Measurements from ENCODE around the gene ADAMTS18. TPM values are rescaled to one million over a fixed set of nuclear protein-coding genes. Genes with fewer than 3 reads are reported as not detected.
A peak's percentile ranks its signal among the peaks of the same experiment; 100 is the strongest.

ADAMTS18 gene
- total RNA-seq, 2 donors from 2014 or later = 2.7 TPM; not detected in 1

DNA sequence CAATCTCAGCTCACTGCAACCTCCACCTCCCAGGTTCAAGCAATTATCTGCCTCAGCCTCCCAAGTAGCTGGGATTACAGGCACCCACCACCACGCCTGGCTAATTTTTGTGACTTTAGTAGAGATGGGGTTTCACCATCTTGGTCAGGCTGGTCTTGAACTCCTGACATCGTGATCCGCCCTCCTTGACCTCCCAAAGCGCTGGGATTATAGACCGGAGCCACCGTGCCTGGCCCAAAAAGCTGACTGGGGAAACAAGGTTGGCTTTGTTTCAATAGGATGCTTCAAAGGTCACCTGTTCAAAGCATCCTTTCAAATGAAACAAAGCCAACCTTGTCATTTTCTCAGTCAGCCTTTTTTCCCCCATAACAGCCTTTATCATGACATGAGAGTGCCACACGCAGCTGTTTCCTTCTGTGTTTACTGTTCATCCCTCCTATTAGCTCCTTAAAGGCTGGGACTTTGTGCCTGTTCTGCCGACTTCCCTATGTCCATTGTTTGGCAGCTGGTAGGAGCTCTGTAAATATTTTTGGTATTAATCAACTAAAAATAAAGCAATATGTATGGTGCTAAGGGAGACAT is 51.1 kb downstream of the ADAMTS18 start:
- Histone ChIP-seq H3K27ac (no peak overlapping the region), H3K27me3 (replicated peaks; ENCODE audit: insufficient read depth) (no peaks in the 10 kb centered on the region), H3K4me1 (replicated peaks) (no peaks in the 10 kb centered on the region), H3K9me3 (no peaks in the 10 kb centered on the region), H3K4me3 (no peak overlapping the region), H3K36me3 (no peaks in the 10 kb centered on the region)
- WGBS = 76% methylated on average over 8 of the region's 8 CpGs
- TF ChIP-seq, protein P1, sequence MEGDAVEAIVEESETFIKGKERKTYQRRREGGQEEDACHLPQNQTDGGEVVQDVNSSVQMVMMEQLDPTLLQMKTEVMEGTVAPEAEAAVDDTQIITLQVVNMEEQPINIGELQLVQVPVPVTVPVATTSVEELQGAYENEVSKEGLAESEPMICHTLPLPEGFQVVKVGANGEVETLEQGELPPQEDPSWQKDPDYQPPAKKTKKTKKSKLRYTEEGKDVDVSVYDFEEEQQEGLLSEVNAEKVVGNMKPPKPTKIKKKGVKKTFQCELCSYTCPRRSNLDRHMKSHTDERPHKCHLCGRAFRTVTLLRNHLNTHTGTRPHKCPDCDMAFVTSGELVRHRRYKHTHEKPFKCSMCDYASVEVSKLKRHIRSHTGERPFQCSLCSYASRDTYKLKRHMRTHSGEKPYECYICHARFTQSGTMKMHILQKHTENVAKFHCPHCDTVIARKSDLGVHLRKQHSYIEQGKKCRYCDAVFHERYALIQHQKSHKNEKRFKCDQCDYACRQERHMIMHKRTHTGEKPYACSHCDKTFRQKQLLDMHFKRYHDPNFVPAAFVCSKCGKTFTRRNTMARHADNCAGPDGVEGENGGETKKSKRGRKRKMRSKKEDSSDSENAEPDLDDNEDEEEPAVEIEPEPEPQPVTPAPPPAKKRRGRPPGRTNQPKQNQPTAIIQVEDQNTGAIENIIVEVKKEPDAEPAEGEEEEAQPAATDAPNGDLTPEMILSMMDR (IDR thresholded peaks at IDR 0.05) = no peak
- no peak for TF ChIP-seq POLR2A (IDR thresholded peaks at IDR 0.05)
- no peak for TF ChIP-seq POLR2AphosphoS5 (IDR thresholded peaks at IDR 0.05)
- DNase-seq (ENCODE audit: low spot score) = no peak
- intact Hi-C loops (cut with DNase I) = no loop called here

GRCh38 chr16:77376358-77376757 is 58.5 kb downstream of the ADAMTS18 start:
- H3K27me3 ChIP-seq (replicated peaks; ENCODE audit: insufficient read depth) = no peaks in the 10 kb centered on the region
- no peak overlapping the region for H3K27ac ChIP-seq
- H3K36me3 ChIP-seq = no peaks in the 10 kb centered on the region
- H3K9me3 ChIP-seq = no peaks in the 10 kb centered on the region
- H3K4me3 ChIP-seq = no peak overlapping the region
- H3K4me1 ChIP-seq (replicated peaks) = no peaks in the 10 kb centered on the region
- no peak for DNase-seq (ENCODE audit: low spot score)
- WGBS = 95% methylated on average over 4 of the region's 4 CpGs
- intact Hi-C loops (cut with DNase I) = no loop called here
- TF ChIP-seq, protein P1 (IDR thresholded peaks at IDR 0.05) = no peak
- TF ChIP-seq POLR2AphosphoS5 (IDR thresholded peaks at IDR 0.05) (no peak), POLR2A (IDR thresholded peaks at IDR 0.05) (no peak)

DNA sequence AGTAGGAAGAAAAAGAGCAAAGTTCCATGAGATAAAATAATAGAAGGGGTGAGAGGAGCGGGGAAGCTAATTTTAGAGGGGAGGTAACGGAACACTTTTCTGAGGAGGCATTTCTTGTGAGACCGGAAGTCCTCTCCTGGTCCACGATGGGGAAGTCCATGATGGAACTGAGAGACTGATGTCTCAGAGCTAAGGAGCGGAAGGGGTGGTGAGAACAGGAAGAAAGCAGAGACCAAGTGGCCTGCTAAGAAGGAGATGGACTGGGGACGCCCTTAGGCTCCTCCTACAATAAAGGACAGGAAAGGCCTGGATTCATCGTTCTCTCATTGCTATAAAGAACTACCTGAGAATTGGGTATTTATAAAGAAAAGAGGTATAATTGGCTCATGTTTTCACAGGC is 59.4 kb downstream of the ADAMTS18 start:
- TF ChIP-seq POLR2AphosphoS5 (IDR thresholded peaks at IDR 0.05) = no peak
- TF ChIP-seq, protein P1 (IDR thresholded peaks at IDR 0.05) = no peak
- TF ChIP-seq POLR2A (IDR thresholded peaks at IDR 0.05) = no peak
- no peaks in the 10 kb centered on the region for H3K9me3 ChIP-seq
- H3K4me3 ChIP-seq = no peak overlapping the region
- no peaks in the 10 kb centered on the region for H3K27me3 ChIP-seq (replicated peaks; ENCODE audit: insufficient read depth)
- intact Hi-C loops (cut with DNase I) = no loop called here
- no peak overlapping the region for H3K27ac ChIP-seq
- DNase-seq (ENCODE audit: low spot score) = no peak
- H3K4me1 ChIP-seq (replicated peaks) = no peaks in the 10 kb centered on the region
- WGBS = 94% methylated on average over 7 of the region's 7 CpGs
- H3K36me3 ChIP-seq = no peaks in the 10 kb centered on the region

DNA sequence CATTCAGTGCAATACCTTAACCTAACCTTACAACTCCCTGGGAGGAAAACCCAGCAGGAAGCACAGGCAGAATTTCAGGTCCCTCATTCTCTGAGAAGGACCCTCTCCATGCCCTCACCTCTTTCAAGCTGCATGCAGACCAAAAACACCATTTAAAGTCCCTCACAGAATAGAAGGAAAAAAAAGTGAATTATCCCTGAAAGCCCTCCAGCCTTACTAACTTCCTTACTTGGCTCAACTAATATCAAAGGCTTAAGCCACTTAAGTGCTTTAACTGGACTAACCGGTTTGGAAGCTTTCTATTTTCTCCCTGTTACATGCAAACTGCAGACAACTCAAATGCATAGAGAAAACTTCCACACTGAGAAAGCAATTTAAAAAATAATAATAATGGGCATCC is 60.5 kb downstream of the ADAMTS18 start:
- WGBS = 24% methylated on average over 1 of the region's 1 CpG
- Histone ChIP-seq H3K4me3 (no peak overlapping the region), H3K4me1 (replicated peaks) (no peaks in the 10 kb centered on the region), H3K9me3 (no peaks in the 10 kb centered on the region), H3K27me3 (replicated peaks; ENCODE audit: insufficient read depth) (no peaks in the 10 kb centered on the region), H3K27ac (no peak overlapping the region), H3K36me3 (no peaks in the 10 kb centered on the region)
- DNase-seq (ENCODE audit: low spot score) = peak; percentile 15
- intact Hi-C loops (cut with DNase I) = no loop called here
- peak; percentile 38 for TF ChIP-seq POLR2AphosphoS5 (IDR thresholded peaks at IDR 0.05)
- TF ChIP-seq, protein P1 (IDR thresholded peaks at IDR 0.05) = no peak
- no peak for TF ChIP-seq POLR2A (IDR thresholded peaks at IDR 0.05)

DNA sequence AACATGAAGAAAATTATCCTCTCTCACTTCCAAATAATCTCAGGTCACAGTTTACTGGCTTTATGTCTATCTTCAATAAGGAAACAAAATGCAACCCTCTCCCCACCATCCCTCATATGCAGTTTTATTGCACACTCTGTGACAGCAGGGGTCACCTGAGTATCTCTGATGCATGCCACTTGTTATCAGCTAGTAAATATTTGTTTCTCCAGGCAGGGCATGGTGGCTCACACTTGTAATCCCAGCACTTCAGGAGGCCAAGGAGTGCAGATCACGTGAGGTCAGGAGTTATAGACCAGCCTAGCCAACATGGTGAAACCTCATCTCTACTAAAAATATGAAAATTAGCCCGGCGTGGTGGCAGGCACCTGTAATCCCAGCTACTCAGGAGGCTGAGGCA is 61.1 kb downstream of the ADAMTS18 start:
- no peaks in the 10 kb centered on the region for H3K27me3 ChIP-seq (replicated peaks; ENCODE audit: insufficient read depth)
- no peak overlapping the region for H3K4me3 ChIP-seq
- H3K4me1 ChIP-seq (replicated peaks) = no peaks in the 10 kb centered on the region
- no peak overlapping the region for H3K27ac ChIP-seq
- TF ChIP-seq POLR2A (IDR thresholded peaks at IDR 0.05) = no peak
- TF ChIP-seq, protein P1 (IDR thresholded peaks at IDR 0.05) = no peak
- no peak for TF ChIP-seq POLR2AphosphoS5 (IDR thresholded peaks at IDR 0.05)
- no peaks in the 10 kb centered on the region for H3K36me3 ChIP-seq
- intact Hi-C loops (cut with DNase I) = no loop called here
- DNase-seq (ENCODE audit: low spot score) = no peak
- 87% methylated on average over 3 of the region's 3 CpGs for WGBS
- no peaks in the 10 kb centered on the region for H3K9me3 ChIP-seq

All from prostate gland (tissue), 2 donors.